ENCODE measurements around the gene SENP7. TPM values are rescaled to one million over a fixed set of nuclear protein-coding genes. Genes with fewer than 3 reads are reported as not detected.
A peak's percentile ranks its signal among the peaks of the same experiment; 100 is the strongest.
"Not testable (repeated sequence)": the region's sequence is repeated elsewhere in the genome, so short reads cannot be mapped to it uniquely, and the experiment has no call there.

The SENP7 gene
- total and polyA plus RNA-seq, 2 experiments from 2014 or later, result 3.5 to 8.2 TPM

GRCh38 chr3:101454629-101455028 lies 58.4 kb downstream of the SENP7 start:
- H3F3A ChIP-seq (ENCODE audit: insufficient read depth), result no peaks in the 10 kb centered on the region
- TF ChIP-seq EZH2phosphoT487 (IDR thresholded peaks at IDR 0.05; ENCODE audit: insufficient read depth, low read depth), result no peak
- H3K4me1 ChIP-seq (ENCODE audit: insufficient read depth), result no peaks in the 10 kb centered on the region
- H3K79me2 ChIP-seq (ENCODE audit: insufficient read depth), result no peaks in the 10 kb centered on the region
- no peak overlapping the region for H3K27ac ChIP-seq
- in situ Hi-C loops (cut with MboI), result no loop called here
- H3K9me3 ChIP-seq (ENCODE audit: low read depth), result no peaks in the 10 kb centered on the region
- DNase-seq, result no peak
- no peak overlapping the region for H3K4me2 ChIP-seq (ENCODE audit: unreplicated experiment)
- no peak overlapping the region for H3K4me3 ChIP-seq
- 0 out of 2 replicates have a peak, but pooled peaks cover 5% of the 10 kb centered on the region for H3K36me3 ChIP-seq (ENCODE audit: low read depth)
- H3K27me3 ChIP-seq (replicated peaks; ENCODE audit: insufficient read depth), result no peaks in the 10 kb centered on the region
- H4K20me1 ChIP-seq (ENCODE audit: insufficient read depth), result no peaks in the 10 kb centered on the region
- H3K9me2 ChIP-seq (ENCODE audit: insufficient read depth), result no peaks in the 10 kb centered on the region
- no peak overlapping the region for H2AFZ ChIP-seq
- H3K9ac ChIP-seq, result no peak overlapping the region

- in situ Hi-C loops (cut with MboI), result no loop called here
- Histone ChIP-seq H4K20me1 (ENCODE audit: insufficient read depth) (no peaks in the 10 kb centered on the region), H3K9me3 (ENCODE audit: low read depth) (no peaks in the 10 kb centered on the region), H2AFZ (no peak overlapping the region), H3K9ac (no peak overlapping the region), H3K27me3 (replicated peaks; ENCODE audit: insufficient read depth) (no peaks in the 10 kb centered on the region), H3K36me3 (ENCODE audit: low read depth) (0 out of 2 replicates have a peak, but pooled peaks cover 5% of the 10 kb centered on the region), H3K4me2 (ENCODE audit: unreplicated experiment) (no peak overlapping the region), H3K4me3 (no peak overlapping the region), H3K79me2 (ENCODE audit: insufficient read depth) (no peaks in the 10 kb centered on the region), H3K27ac (no peak overlapping the region), H3F3A (ENCODE audit: insufficient read depth) (no peaks in the 10 kb centered on the region), H3K9me2 (ENCODE audit: insufficient read depth) (no peaks in the 10 kb centered on the region), H3K4me1 (ENCODE audit: insufficient read depth) (no peaks in the 10 kb centered on the region)
- TF ChIP-seq EZH2 (IDR thresholded peaks at IDR 0.05; ENCODE audit: insufficient read depth, poor library complexity, severe bottlenecking) (no peak), EZH2phosphoT487 (IDR thresholded peaks at IDR 0.05; ENCODE audit: insufficient read depth, low read depth) (no peak)
- 89 to 98% methylated on average over 3 of the region's 3 CpGs for WGBS, 2 experiments (ENCODE audit: low coverage in 1 of 2, low lambda C conversion rate in 2 of 2, missing lambda C conversion rate in 2 of 2)
- peak; percentile 8 for DNase-seq
Measured at GRCh38 chr3:101453961-101454360, 59.1 kb downstream of the SENP7 start.

GRCh38 chr3:101438641-101439040 lies 74.4 kb downstream of the SENP7 start:
- H2AFZ ChIP-seq; H3K4me1 ChIP-seq (ENCODE audit: insufficient read depth); H3K9me3 ChIP-seq (ENCODE audit: low read depth); H3K27me3 ChIP-seq (replicated peaks; ENCODE audit: insufficient read depth); H3K4me2 ChIP-seq (ENCODE audit: unreplicated experiment); H4K20me1 ChIP-seq (ENCODE audit: insufficient read depth); in situ Hi-C loops (cut with MboI); H3K9me2 ChIP-seq (ENCODE audit: insufficient read depth); DNase-seq; H3F3A ChIP-seq (ENCODE audit: insufficient read depth); H3K79me2 ChIP-seq (ENCODE audit: insufficient read depth); H3K36me3 ChIP-seq (ENCODE audit: low read depth); H3K9ac ChIP-seq; H3K4me3 ChIP-seq; H3K27ac ChIP-seq: not testable (repeated sequence)
- 95 to 98% methylated on average over 13 to 23 of the region's 23 CpGs for WGBS, 2 experiments (ENCODE audit: low coverage in 1 of 2, low lambda C conversion rate in 2 of 2, missing lambda C conversion rate in 2 of 2)

GRCh38 chr3:101433652-101434051 lies 79.4 kb downstream of the SENP7 start:
- H3K4me2 ChIP-seq (ENCODE audit: unreplicated experiment), result no peak overlapping the region
- no peak overlapping the region for H3K4me3 ChIP-seq
- no peaks in the 10 kb centered on the region for H3K27me3 ChIP-seq (replicated peaks; ENCODE audit: insufficient read depth)
- H3K9me3 ChIP-seq (ENCODE audit: low read depth), result no peaks in the 10 kb centered on the region
- 94 to 96% methylated on average over 1 of the region's 1 CpG for WGBS, 2 experiments (ENCODE audit: low coverage in 1 of 2, low lambda C conversion rate in 2 of 2, missing lambda C conversion rate in 2 of 2)
- no peaks in the 10 kb centered on the region for H3K4me1 ChIP-seq (ENCODE audit: insufficient read depth)
- 0 out of 2 replicates have a peak, but pooled peaks cover 4% of the 10 kb centered on the region for H3K36me3 ChIP-seq (ENCODE audit: low read depth)
- no peak overlapping the region for H2AFZ ChIP-seq
- H3K9ac ChIP-seq, result no peak overlapping the region
- no peak overlapping the region for H3K27ac ChIP-seq
- H3K9me2 ChIP-seq (ENCODE audit: insufficient read depth), result no peaks in the 10 kb centered on the region
- H3K79me2 ChIP-seq (ENCODE audit: insufficient read depth), result peaks cover 12% of the 10 kb centered on the region; the same call in 1 of the 2 replicates
- no peaks in the 10 kb centered on the region for H4K20me1 ChIP-seq (ENCODE audit: insufficient read depth)
- no peak for DNase-seq
- H3F3A ChIP-seq (ENCODE audit: insufficient read depth), result no peaks in the 10 kb centered on the region
- in situ Hi-C loops (cut with MboI), result no loop called here
- no peak for TF ChIP-seq EZH2 (IDR thresholded peaks at IDR 0.05; ENCODE audit: insufficient read depth, poor library complexity, severe bottlenecking)

Data from GM23248 (cell line).